ENCODE measurements around the gene ERI3. TPM values are rescaled to one million over a fixed set of nuclear protein-coding genes. Genes with fewer than 3 reads are reported as not detected.
A peak's percentile ranks its signal among the peaks of the same experiment; 100 is the strongest.

The ERI3 gene
- polyA plus RNA-seq, 3 donors from 2014 or later, result 46.6 to 93.3 (median 53.1) TPM

- no peak overlapping the region for H3K4me3 Mint-ChIP-seq
- H3K27me3 Mint-ChIP-seq (ENCODE audit: low read depth in 3 of 3), result no peaks in the 10 kb centered on the region
- H3K4me1 Mint-ChIP-seq, result no peaks in the 10 kb centered on the region
- H3K27ac Mint-ChIP-seq, result no peak overlapping the region
- H3K9me3 Mint-ChIP-seq, result no peaks in the 10 kb centered on the region
- H3K36me3 Mint-ChIP-seq, result peaks cover 4 to 29% (median 9%) of the 10 kb centered on the region in 3 donors
- no peak for DNase-seq
Observed at GRCh38 chr1:44297695-44298400, 57.2 kb downstream of the ERI3 start.

- no peaks in the 10 kb centered on the region for H3K9me3 Mint-ChIP-seq
- H3K27me3 Mint-ChIP-seq (ENCODE audit: low read depth in 3 of 3), result no peaks in the 10 kb centered on the region
- peaks cover 4 to 20% (median 9%) of the 10 kb centered on the region in 3 donors for H3K36me3 Mint-ChIP-seq
- no peaks in the 10 kb centered on the region for H3K4me1 Mint-ChIP-seq
- no peak overlapping the region for H3K27ac Mint-ChIP-seq
- no peak overlapping the region for H3K4me3 Mint-ChIP-seq
- no peak for DNase-seq
Observed at GRCh38 chr1:44296806-44297205, 58.3 kb downstream of the ERI3 start.

- DNase-seq, result no peak
- no peaks in the 10 kb centered on the region for H3K27me3 Mint-ChIP-seq (ENCODE audit: low read depth in 3 of 3)
- no peaks in the 10 kb centered on the region for H3K4me1 Mint-ChIP-seq
- H3K27ac Mint-ChIP-seq, result no peak overlapping the region
- H3K36me3 Mint-ChIP-seq, result peaks cover 4 to 20% (median 9%) of the 10 kb centered on the region in 3 donors
- H3K9me3 Mint-ChIP-seq, result no peaks in the 10 kb centered on the region
- no peak overlapping the region for H3K4me3 Mint-ChIP-seq
Observed at GRCh38 chr1:44296086-44296485, 59.0 kb downstream of the ERI3 start.

- no peaks in the 10 kb centered on the region for H3K27me3 Mint-ChIP-seq (ENCODE audit: low read depth in 3 of 3)
- H3K9me3 Mint-ChIP-seq, result no peaks in the 10 kb centered on the region
- no peak overlapping the region for H3K4me3 Mint-ChIP-seq
- no peak overlapping the region for H3K27ac Mint-ChIP-seq
- DNase-seq, result no peak
- no peaks in the 10 kb centered on the region for H3K4me1 Mint-ChIP-seq
- H3K36me3 Mint-ChIP-seq, result peaks cover 4 to 20% (median 9%) of the 10 kb centered on the region in 3 donors
Observed at GRCh38 chr1:44294588-44295007, 60.5 kb downstream of the ERI3 start.

GRCh38 chr1:44293761-44294315, 61.2 kb downstream of the ERI3 start:
- H3K36me3 Mint-ChIP-seq, result peaks cover 4 to 20% (median 9%) of the 10 kb centered on the region in 3 donors
- H3K27me3 Mint-ChIP-seq (ENCODE audit: low read depth in 3 of 3), result no peaks in the 10 kb centered on the region
- no peak overlapping the region for H3K27ac Mint-ChIP-seq
- no peaks in the 10 kb centered on the region for H3K4me1 Mint-ChIP-seq
- H3K4me3 Mint-ChIP-seq, result no peak overlapping the region
- H3K9me3 Mint-ChIP-seq, result no peaks in the 10 kb centered on the region
- DNase-seq, result no peak

- no peaks in the 10 kb centered on the region for H3K27me3 Mint-ChIP-seq (ENCODE audit: low read depth in 3 of 3)
- DNase-seq, result no peak
- no peaks in the 10 kb centered on the region for H3K4me1 Mint-ChIP-seq
- H3K9me3 Mint-ChIP-seq, result no peaks in the 10 kb centered on the region
- peaks cover 3 to 20% (median 9%) of the 10 kb centered on the region in 3 donors for H3K36me3 Mint-ChIP-seq
- no peak overlapping the region for H3K4me3 Mint-ChIP-seq
- H3K27ac Mint-ChIP-seq, result no peak overlapping the region
Observed at GRCh38 chr1:44292651-44293050, 62.4 kb downstream of the ERI3 start.

GRCh38 chr1:44290250-44291094, 64.6 kb downstream of the ERI3 start:
- Mint-ChIP-seq H3K4me1 (no peaks in the 10 kb centered on the region), H3K9me3 (no peaks in the 10 kb centered on the region), H3K36me3 (peaks cover 0 to 23% (median 16%) of the 10 kb centered on the region in 3 donors), H3K27me3 (ENCODE audit: low read depth in 3 of 3) (no peaks in the 10 kb centered on the region), H3K27ac (no peak overlapping the region), H3K4me3 (no peak overlapping the region)
- DNase-seq, result no peak

GRCh38 chr1:44289530-44289929, 65.5 kb downstream of the ERI3 start:
- DNase-seq, result no peak
- H3K9me3 Mint-ChIP-seq, result no peaks in the 10 kb centered on the region
- H3K27me3 Mint-ChIP-seq (ENCODE audit: low read depth in 3 of 3), result no peaks in the 10 kb centered on the region
- H3K27ac Mint-ChIP-seq, result no peak overlapping the region
- no peaks in the 10 kb centered on the region for H3K4me1 Mint-ChIP-seq
- H3K4me3 Mint-ChIP-seq, result no peak overlapping the region
- peaks cover 0 to 22% (median 13%) of the 10 kb centered on the region in 3 donors for H3K36me3 Mint-ChIP-seq

- Mint-ChIP-seq H3K9me3 (no peaks in the 10 kb centered on the region), H3K36me3 (peaks cover 0 to 23% (median 13%) of the 10 kb centered on the region in 3 donors), H3K4me3 (no peak overlapping the region)
Observed at GRCh38 chr1:44288883-44289282, 66.2 kb downstream of the ERI3 start.

GRCh38 chr1:44284184-44284583, 70.9 kb downstream of the ERI3 start:
- no peak overlapping the region for H3K27ac Mint-ChIP-seq
- DNase-seq, result no peak
- no peak overlapping the region for H3K4me3 Mint-ChIP-seq
- H3K9me3 Mint-ChIP-seq, result no peaks in the 10 kb centered on the region
- H3K27me3 Mint-ChIP-seq (ENCODE audit: low read depth in 3 of 3), result no peaks in the 10 kb centered on the region
- no peaks in the 10 kb centered on the region for H3K4me1 Mint-ChIP-seq
- H3K36me3 Mint-ChIP-seq, result peaks cover 0 to 31% (median 24%) of the 10 kb centered on the region in 3 donors

More at GRCh38 chr1:44288883-44289282, 66.2 kb downstream of the ERI3 start:
- Mint-ChIP-seq H3K4me1 (no peaks in the 10 kb centered on the region), H3K27ac (no peak overlapping the region), H3K27me3 (ENCODE audit: low read depth in 3 of 3) (no peaks in the 10 kb centered on the region)
- no peak for DNase-seq

- no peaks in the 10 kb centered on the region for H3K27me3 Mint-ChIP-seq (ENCODE audit: low read depth in 3 of 3)
- peak overlapping the region in 1 of 6 donors; percentile 28 for H3K27ac Mint-ChIP-seq
- DNase-seq, result no peak
- no peaks in the 10 kb centered on the region for H3K4me1 Mint-ChIP-seq
- no peak overlapping the region for H3K4me3 Mint-ChIP-seq
- peaks cover 0 to 31% (median 24%) of the 10 kb centered on the region in 3 donors for H3K36me3 Mint-ChIP-seq
- no peaks in the 10 kb centered on the region for H3K9me3 Mint-ChIP-seq
Observed at GRCh38 chr1:44283524-44284173, 71.4 kb downstream of the ERI3 start.

- no peak for DNase-seq
- Mint-ChIP-seq H3K27me3 (ENCODE audit: low read depth in 3 of 3) (no peaks in the 10 kb centered on the region), H3K4me3 (no peak overlapping the region), H3K27ac (peak overlapping the region in 1 of 6 donors; percentile 28), H3K36me3 (peaks cover 0 to 31% (median 24%) of the 10 kb centered on the region in 3 donors), H3K9me3 (no peaks in the 10 kb centered on the region), H3K4me1 (no peaks in the 10 kb centered on the region)
Observed at GRCh38 chr1:44282704-44283426, 72.2 kb downstream of the ERI3 start.

All from immature natural killer cell (primary cell).